Osteoblast (primary cell): ENCODE measurements around the gene UROD. TPM values are rescaled to one million over a fixed set of nuclear protein-coding genes. Genes with fewer than 3 reads are reported as not detected.

Experiments used
- DNase-seq: peaks from one replicate; pipeline ENCODE4 v3.0.0; 2011; ENCODE audit warnings: low spot score, mixed read lengths; ENCODE audit not compliant: insufficient read length; ENCODE audit errors: missing footprints
- H2AFZ ChIP-seq: 2 replicates; pipeline ENCODE4 v1.6.0; 2011; ENCODE audit warnings: mild to moderate bottlenecking, low read length
- H3K27ac ChIP-seq: 2 replicates; pipeline ENCODE4 v1.5.1; 2011; ENCODE audit warnings: mild to moderate bottlenecking, low read depth, low read length, moderate library complexity
- H3K27me3 ChIP-seq: 2 replicates; pipeline ENCODE4 v1.6.0; 2012; ENCODE audit warnings: mild to moderate bottlenecking, control low read depth, inconsistent platforms, low read length, moderate library complexity; ENCODE audit not compliant: insufficient read depth
- H3K36me3 ChIP-seq: 2 replicates; pipeline ENCODE4 v1.5.1; 2011; ENCODE audit warnings: mild to moderate bottlenecking, low read length, control low read depth, moderate library complexity; ENCODE audit not compliant: insufficient read depth
- H3K4me1 ChIP-seq: 2 replicates; pipeline ENCODE4 v1.5.1; 2011; ENCODE audit warnings: mild to moderate bottlenecking, low read length, control low read depth, moderate library complexity; ENCODE audit not compliant: insufficient read depth
- H3K4me2 ChIP-seq: 2 replicates; pipeline ENCODE4 v1.6.0; 2011; ENCODE audit warnings: mild to moderate bottlenecking, low read length; ENCODE audit not compliant: insufficient read depth
- H3K4me3 ChIP-seq: fragments of 200-600 bp; sonication (generic); 3 replicates; pipeline ENCODE4 v1.5.1; 2012; ENCODE audit warnings: mild to moderate bottlenecking, low read length, inconsistent platforms; ENCODE audit not compliant: insufficient read depth
- H3K79me2 ChIP-seq: 2 replicates; pipeline ENCODE4 v1.6.0; 2012; ENCODE audit warnings: mild to moderate bottlenecking, low read length, control low read depth, inconsistent platforms; ENCODE audit not compliant: insufficient read depth
- H3K9me3 ChIP-seq: 2 replicates; pipeline ENCODE4 v1.5.1; 2011; ENCODE audit warnings: low read depth, low read length, control low read depth
- H4K20me1 ChIP-seq: 2 replicates; pipeline ENCODE4 v1.6.0; 2012; ENCODE audit warnings: mild to moderate bottlenecking, low read length, control low read depth; ENCODE audit not compliant: insufficient read depth
- total RNA-seq: library from RNA; depleted of rRNA; stranded (reverse); fragments of >200 nt; gene quantifications from 2 replicates; pipeline ENCODE4 v1.2.3, GENCODE V29; 2012
- TF ChIP-seq, protein P1 (sequence below): IDR thresholded peaks from 2 replicates; pipeline ENCODE4 v1.5.1; 2011; ENCODE audit warnings: mild to moderate bottlenecking, low read depth, low read length, moderate library complexity; ENCODE audit errors: extremely low read depth

The UROD gene
- 123 and 147 TPM in 2 replicates for total RNA-seq

DNA sequence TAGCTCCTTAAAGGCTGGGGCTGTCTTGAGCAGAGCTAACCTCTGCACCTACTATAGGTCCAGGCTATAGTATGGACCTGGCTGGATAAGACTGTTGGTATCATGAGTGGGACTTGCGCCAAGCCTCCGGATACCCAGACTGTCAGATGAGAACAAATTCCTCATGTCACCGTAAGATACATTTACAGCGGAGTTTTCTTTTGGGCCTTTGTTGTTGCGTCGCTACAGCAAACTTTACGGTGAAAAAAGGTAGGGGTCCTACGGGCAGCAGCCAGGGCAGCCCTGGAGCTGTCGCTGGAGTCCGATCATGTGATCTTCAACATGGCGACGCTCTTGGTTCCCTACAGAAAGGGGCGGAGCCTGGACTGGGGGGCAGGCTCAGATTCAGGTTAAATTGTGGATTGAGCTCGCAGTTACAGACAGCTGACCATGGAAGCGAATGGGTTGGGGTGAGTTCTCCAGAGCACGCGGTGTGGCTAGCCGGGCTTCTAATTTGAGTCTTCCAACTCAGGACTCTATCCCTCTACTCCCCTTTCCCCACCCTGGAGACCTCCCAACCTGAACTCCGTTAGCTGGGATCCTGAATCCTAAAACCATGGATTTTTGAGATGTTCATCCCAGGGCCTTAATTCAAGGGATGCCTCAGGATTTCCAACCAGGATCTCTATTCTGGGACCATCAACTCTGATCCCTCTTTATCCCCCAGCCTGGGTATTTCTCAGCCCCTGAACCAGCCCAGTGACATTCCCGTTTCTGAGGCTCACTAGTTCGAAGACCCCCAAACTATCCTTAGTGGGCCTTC lies at the start of gene UROD:
Gene UROD, plus strand, starts transcription at position 418 of the 802 bp plus-strand sequence. Its CDS starts 12 bp downstream, at position 430.
- H4K20me1 ChIP-seq = peaks cover 14% of the 10 kb centered on the region
- peak; percentile 97 for DNase-seq
- peaks cover 46% of the 10 kb centered on the region for H3K79me2 ChIP-seq
- peaks cover 40% of the 10 kb centered on the region for H3K36me3 ChIP-seq
- no peaks in the 10 kb centered on the region for H3K27me3 ChIP-seq
- no peaks in the 10 kb centered on the region for H3K9me3 ChIP-seq
- peak within 1 kb of the TSS; percentile 67 for H3K27ac ChIP-seq
- TF ChIP-seq, protein P1, sequence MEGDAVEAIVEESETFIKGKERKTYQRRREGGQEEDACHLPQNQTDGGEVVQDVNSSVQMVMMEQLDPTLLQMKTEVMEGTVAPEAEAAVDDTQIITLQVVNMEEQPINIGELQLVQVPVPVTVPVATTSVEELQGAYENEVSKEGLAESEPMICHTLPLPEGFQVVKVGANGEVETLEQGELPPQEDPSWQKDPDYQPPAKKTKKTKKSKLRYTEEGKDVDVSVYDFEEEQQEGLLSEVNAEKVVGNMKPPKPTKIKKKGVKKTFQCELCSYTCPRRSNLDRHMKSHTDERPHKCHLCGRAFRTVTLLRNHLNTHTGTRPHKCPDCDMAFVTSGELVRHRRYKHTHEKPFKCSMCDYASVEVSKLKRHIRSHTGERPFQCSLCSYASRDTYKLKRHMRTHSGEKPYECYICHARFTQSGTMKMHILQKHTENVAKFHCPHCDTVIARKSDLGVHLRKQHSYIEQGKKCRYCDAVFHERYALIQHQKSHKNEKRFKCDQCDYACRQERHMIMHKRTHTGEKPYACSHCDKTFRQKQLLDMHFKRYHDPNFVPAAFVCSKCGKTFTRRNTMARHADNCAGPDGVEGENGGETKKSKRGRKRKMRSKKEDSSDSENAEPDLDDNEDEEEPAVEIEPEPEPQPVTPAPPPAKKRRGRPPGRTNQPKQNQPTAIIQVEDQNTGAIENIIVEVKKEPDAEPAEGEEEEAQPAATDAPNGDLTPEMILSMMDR = no peak
- H2AFZ ChIP-seq = peak within 1 kb of the TSS; percentile 91
- peak within 1 kb of the TSS; percentile 98 for H3K4me2 ChIP-seq
- H3K4me1 ChIP-seq = peaks cover 33% of the 10 kb centered on the region
- peak within 1 kb of the TSS; percentile 81 for H3K4me3 ChIP-seq

DNA sequence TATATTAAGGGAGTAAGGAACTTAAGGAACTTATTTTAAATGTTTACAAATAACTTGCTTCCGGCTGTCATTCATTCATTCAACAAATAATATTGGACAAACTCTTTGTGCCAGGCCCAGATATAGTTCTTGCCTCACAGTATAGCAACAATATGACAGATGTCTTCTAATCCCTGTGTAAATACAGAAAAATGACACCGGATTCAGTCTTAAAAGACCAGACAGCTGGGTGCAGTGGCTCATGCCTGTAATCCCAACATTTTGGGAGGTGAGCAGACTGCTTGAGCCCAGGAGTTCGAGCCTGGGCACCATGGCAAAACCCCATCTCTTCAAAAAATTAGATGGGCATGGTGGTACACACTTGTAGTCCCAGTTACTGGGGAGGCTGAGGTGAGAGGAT lies 49.3 kb upstream of the UROD start:
- Histone ChIP-seq H3K4me1 (peaks cover 6% of the 10 kb centered on the region), H3K27ac (no peak overlapping the region), H2AFZ (no peak overlapping the region), H3K27me3 (no peaks in the 10 kb centered on the region), H3K4me3 (no peak overlapping the region), H4K20me1 (peaks cover 4% of the 10 kb centered on the region), H3K79me2 (peaks cover 5% of the 10 kb centered on the region), H3K36me3 (no peaks in the 10 kb centered on the region), H3K4me2 (no peak overlapping the region), H3K9me3 (no peaks in the 10 kb centered on the region)
- no peak for DNase-seq
- TF ChIP-seq, protein P1 = no peak

DNA sequence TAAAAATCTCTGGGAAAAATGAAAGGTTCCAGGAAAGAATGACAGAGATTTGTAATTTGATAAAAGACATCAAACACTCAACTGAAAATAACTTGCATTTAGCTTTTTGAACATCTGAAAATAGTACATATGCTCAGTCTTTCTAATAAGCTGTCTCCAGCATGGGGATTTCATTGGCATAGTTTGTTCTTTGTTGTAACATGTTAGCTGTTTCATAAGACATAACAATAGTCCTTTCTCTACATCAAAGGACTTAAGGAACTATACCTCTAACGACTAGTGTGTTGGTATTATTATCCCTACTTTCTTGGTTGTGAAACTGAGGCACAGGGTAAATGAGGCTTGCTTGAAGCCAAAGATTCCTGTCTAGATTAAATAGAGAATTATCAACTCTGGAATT lies 47.7 kb upstream of the UROD start:
- no peaks in the 10 kb centered on the region for H3K36me3 ChIP-seq
- no peak overlapping the region for H2AFZ ChIP-seq
- H3K4me1 ChIP-seq = peaks cover 8% of the 10 kb centered on the region
- DNase-seq = no peak
- peaks cover 5% of the 10 kb centered on the region for H3K79me2 ChIP-seq
- TF ChIP-seq, protein P1 = no peak
- no peak overlapping the region for H3K27ac ChIP-seq
- H3K4me2 ChIP-seq = no peak overlapping the region
- no peaks in the 10 kb centered on the region for H3K27me3 ChIP-seq
- H3K4me3 ChIP-seq = no peak overlapping the region
- H4K20me1 ChIP-seq = peaks cover 4% of the 10 kb centered on the region
- H3K9me3 ChIP-seq = no peaks in the 10 kb centered on the region

DNA sequence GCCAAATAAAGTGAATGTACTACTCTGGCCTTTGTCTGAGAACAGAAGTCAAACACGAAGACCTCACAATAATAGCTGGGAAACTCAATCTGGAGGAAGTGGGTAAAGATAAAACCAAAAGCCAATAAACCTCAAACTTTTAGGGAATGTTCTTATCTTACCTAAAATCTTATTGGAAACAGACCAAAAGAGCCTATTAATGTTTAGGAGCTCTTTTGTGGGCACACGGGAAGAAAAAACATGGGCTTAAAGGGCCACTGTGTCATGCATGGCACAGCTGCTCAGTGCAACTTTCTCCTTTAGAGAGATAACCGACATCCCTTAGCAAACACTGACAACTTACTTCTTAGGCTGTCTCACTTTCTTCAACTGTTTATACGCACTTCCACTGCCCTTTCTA lies 41.7 kb upstream of the UROD start:
- Histone ChIP-seq H3K4me1 (peaks cover 20% of the 10 kb centered on the region), H3K9me3 (no peaks in the 10 kb centered on the region), H2AFZ (no peak overlapping the region), H3K27ac (peak overlapping the region; percentile 56), H3K4me3 (no peak overlapping the region), H3K27me3 (no peaks in the 10 kb centered on the region), H3K4me2 (peak overlapping the region; percentile 10), H3K79me2 (no peaks in the 10 kb centered on the region), H4K20me1 (no peaks in the 10 kb centered on the region), H3K36me3 (peaks cover 10% of the 10 kb centered on the region)
- DNase-seq = peak; percentile 71
- TF ChIP-seq, protein P1 = no peak
